Fibroblast of lung (primary cell): ENCODE results near the gene CARS2.

Experiments
- EZH2 ChIP-seq: IDR thresholded peaks from 2 replicates; pipeline ENCODE4 v1.5.1; 2012; ENCODE audit warnings: low read length, control low read depth, mild to moderate bottlenecking; ENCODE audit errors: missing control alignments
- TF ChIP-seq, protein P1 (sequence below), 2 donors: IDR thresholded peaks in 1 of 2; conservative IDR thresholded peaks in 1 of 2; 1 replicate in 1 of 2; 2 replicates in 1 of 2; pipeline ENCODE4 v1.5.1; 2011 to 2012; ENCODE audit warnings: low read length in 2 of 2, control low read depth in 1 of 2, inconsistent platforms in 1 of 2, low read depth in 1 of 2, mild to moderate bottlenecking in 1 of 2

DNA sequence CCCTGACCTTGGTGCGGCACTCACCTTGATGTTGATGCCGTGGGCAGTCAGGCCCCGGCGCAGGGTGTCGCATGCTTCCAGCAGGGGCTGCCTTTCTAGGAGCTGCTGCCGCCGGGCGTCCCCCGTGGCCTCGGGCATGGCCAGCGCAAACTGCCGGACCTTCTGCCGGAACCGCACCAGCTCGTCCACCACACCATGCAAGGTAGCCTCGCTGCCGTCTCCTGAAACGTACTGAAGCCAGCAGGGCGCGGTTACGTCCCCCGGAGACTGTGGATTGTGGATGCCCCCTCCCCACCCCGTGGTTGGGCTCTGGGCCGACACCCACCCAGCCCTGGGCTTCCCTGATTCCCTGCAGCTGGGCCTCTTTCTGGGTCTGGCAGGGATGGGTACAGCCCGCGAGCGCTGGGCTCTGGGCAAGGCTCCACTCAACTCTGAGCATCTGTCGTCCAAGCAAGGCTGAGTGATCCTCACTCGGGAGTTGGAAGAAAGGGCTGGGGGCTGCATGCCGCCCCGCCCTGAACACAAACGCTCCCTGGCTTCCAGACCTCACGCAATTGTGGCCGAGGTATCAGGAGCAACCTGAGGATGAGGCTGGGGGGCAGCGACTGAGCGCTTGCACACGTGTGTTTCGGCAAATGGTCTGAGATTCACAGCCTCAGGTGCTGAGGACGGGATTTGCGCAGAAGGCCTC, 63.5 kb downstream of the CARS2 start:
- TF ChIP-seq, protein P1, sequence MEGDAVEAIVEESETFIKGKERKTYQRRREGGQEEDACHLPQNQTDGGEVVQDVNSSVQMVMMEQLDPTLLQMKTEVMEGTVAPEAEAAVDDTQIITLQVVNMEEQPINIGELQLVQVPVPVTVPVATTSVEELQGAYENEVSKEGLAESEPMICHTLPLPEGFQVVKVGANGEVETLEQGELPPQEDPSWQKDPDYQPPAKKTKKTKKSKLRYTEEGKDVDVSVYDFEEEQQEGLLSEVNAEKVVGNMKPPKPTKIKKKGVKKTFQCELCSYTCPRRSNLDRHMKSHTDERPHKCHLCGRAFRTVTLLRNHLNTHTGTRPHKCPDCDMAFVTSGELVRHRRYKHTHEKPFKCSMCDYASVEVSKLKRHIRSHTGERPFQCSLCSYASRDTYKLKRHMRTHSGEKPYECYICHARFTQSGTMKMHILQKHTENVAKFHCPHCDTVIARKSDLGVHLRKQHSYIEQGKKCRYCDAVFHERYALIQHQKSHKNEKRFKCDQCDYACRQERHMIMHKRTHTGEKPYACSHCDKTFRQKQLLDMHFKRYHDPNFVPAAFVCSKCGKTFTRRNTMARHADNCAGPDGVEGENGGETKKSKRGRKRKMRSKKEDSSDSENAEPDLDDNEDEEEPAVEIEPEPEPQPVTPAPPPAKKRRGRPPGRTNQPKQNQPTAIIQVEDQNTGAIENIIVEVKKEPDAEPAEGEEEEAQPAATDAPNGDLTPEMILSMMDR (conservative IDR thresholded peaks at IDR 0.05 in 1 of 2, IDR thresholded peaks at IDR 0.05 in 1 of 2; ENCODE audit: low read depth in 1 of 2, low read length in 2 of 2) = no peak
- no peak for TF ChIP-seq EZH2
